ENCODE measurements around the gene PRC1. TPM values are rescaled to one million over a fixed set of nuclear protein-coding genes. Genes with fewer than 3 reads are reported as not detected.

The PRC1 gene
- total RNA-seq, 4 donors from 2014 or later: 11.9 to 86.6 (median 22.8) TPM

GRCh38 chr15:90981681-90982080 is 12.7 kb downstream of the PRC1 start:
- Histone ChIP-seq H3K27me3 (no peaks in the 10 kb centered on the region), H3K9me3 (no peaks in the 10 kb centered on the region), H3K36me3 (no peaks in the 10 kb centered on the region), H3K4me3 (no peak overlapping the region), H3K4me1 (no peaks in the 10 kb centered on the region), H3K27ac (no peak overlapping the region)
- no peak for DNase-seq
- TF ChIP-seq, protein P1, sequence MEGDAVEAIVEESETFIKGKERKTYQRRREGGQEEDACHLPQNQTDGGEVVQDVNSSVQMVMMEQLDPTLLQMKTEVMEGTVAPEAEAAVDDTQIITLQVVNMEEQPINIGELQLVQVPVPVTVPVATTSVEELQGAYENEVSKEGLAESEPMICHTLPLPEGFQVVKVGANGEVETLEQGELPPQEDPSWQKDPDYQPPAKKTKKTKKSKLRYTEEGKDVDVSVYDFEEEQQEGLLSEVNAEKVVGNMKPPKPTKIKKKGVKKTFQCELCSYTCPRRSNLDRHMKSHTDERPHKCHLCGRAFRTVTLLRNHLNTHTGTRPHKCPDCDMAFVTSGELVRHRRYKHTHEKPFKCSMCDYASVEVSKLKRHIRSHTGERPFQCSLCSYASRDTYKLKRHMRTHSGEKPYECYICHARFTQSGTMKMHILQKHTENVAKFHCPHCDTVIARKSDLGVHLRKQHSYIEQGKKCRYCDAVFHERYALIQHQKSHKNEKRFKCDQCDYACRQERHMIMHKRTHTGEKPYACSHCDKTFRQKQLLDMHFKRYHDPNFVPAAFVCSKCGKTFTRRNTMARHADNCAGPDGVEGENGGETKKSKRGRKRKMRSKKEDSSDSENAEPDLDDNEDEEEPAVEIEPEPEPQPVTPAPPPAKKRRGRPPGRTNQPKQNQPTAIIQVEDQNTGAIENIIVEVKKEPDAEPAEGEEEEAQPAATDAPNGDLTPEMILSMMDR (IDR thresholded peaks at IDR 0.05): no peak
- no peak for TF ChIP-seq POLR2A (IDR thresholded peaks at IDR 0.05)

DNA sequence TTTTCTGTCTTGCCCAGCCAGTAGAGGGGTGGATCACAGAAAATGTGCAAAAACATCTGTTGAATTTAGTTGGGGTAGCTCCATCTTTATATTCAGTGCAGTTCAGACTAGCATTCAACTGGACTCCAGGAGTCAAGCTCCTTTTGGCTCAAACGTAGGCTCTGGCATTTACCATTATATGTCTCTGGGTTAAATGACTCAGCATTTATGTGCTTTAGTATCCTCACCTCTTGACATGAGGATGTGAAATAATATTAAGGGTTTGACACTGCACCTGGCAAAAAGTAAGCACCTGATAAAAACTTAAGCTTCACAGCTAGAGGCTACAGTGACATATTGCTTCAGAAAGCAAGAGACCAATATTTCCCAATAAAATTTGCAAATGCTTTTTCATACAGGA is 14.8 kb downstream of the PRC1 start:
- DNase-seq: no peak
- H3K9me3 ChIP-seq: no peaks in the 10 kb centered on the region
- no peak overlapping the region for H3K4me3 ChIP-seq
- H3K27ac ChIP-seq: no peak overlapping the region
- H3K36me3 ChIP-seq: no peaks in the 10 kb centered on the region
- H3K27me3 ChIP-seq: no peaks in the 10 kb centered on the region
- no peaks in the 10 kb centered on the region for H3K4me1 ChIP-seq
- TF ChIP-seq POLR2A (IDR thresholded peaks at IDR 0.05): no peak
- TF ChIP-seq, protein P1 (IDR thresholded peaks at IDR 0.05): no peak

- no peak overlapping the region for H3K27ac ChIP-seq
- H3K27me3 ChIP-seq: no peaks in the 10 kb centered on the region
- H3K36me3 ChIP-seq: peaks cover 0 to 6% (median 0%) of the 10 kb centered on the region in 3 donors
- DNase-seq: no peak
- H3K4me3 ChIP-seq: no peak overlapping the region
- no peaks in the 10 kb centered on the region for H3K4me1 ChIP-seq
- H3K9me3 ChIP-seq: no peaks in the 10 kb centered on the region
- no peak for TF ChIP-seq POLR2A (IDR thresholded peaks at IDR 0.05)
- TF ChIP-seq, protein P1 (IDR thresholded peaks at IDR 0.05): no peak
These were observed 20.1 kb downstream of the PRC1 start for GRCh38 chr15:90974216-90974615.

DNA sequence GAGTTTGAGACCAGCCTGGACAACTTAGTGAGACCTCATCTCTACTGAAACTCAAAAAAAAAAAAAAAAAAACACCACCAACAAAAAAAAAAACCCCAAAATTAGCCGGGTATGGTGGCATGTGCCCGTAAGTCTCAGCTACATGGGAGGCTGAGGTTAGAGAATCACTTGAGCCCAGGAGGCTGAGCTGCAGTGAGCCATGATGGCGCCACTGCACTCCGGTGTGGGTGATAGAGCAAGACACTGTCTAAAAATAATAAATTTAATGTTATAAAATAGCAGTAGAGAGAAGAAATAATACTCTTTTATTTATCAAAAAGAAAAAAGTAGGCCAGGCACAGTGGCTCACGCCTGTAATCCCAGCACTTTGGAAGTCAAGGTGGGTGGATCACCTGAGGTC is 22.2 kb downstream of the PRC1 start:
- H3K4me1 ChIP-seq: no peaks in the 10 kb centered on the region
- no peak overlapping the region for H3K27ac ChIP-seq
- no peak for TF ChIP-seq POLR2A (IDR thresholded peaks at IDR 0.05)
- TF ChIP-seq, protein P1 (IDR thresholded peaks at IDR 0.05): no peak
- no peak overlapping the region for H3K4me3 ChIP-seq
- peaks cover 0 to 11% (median 0%) of the 10 kb centered on the region in 3 donors for H3K36me3 ChIP-seq
- H3K27me3 ChIP-seq: no peaks in the 10 kb centered on the region
- no peak for DNase-seq
- no peaks in the 10 kb centered on the region for H3K9me3 ChIP-seq

GRCh38 chr15:90970274-90970673 is 24.1 kb downstream of the PRC1 start:
- DNase-seq: no peak
- H3K9me3 ChIP-seq: no peaks in the 10 kb centered on the region
- no peak overlapping the region for H3K27ac ChIP-seq
- no peak overlapping the region for H3K4me3 ChIP-seq
- H3K36me3 ChIP-seq: peaks cover 0 to 25% (median 0%) of the 10 kb centered on the region in 3 donors
- TF ChIP-seq, protein P1 (IDR thresholded peaks at IDR 0.05): no peak
- TF ChIP-seq POLR2A (IDR thresholded peaks at IDR 0.05): no peak
- no peaks in the 10 kb centered on the region for H3K27me3 ChIP-seq
- H3K4me1 ChIP-seq: no peaks in the 10 kb centered on the region

GRCh38 chr15:90968434-90968833 is 25.9 kb downstream of the PRC1 start:
- DNase-seq: no peak
- Histone ChIP-seq H3K27ac (no peak overlapping the region), H3K4me3 (no peak overlapping the region), H3K27me3 (no peaks in the 10 kb centered on the region), H3K36me3 (peaks cover 0 to 26% (median 0%) of the 10 kb centered on the region in 3 donors), H3K9me3 (no peaks in the 10 kb centered on the region), H3K4me1 (no peaks in the 10 kb centered on the region)
- TF ChIP-seq, protein P1 (IDR thresholded peaks at IDR 0.05): no peak
- TF ChIP-seq POLR2A (IDR thresholded peaks at IDR 0.05): no peak

Measured in Peyer's patch (tissue), 4 donors.